Right renal pelvis (tissue), 4 donors: ENCODE results near the gene ACAT2. TPM values are rescaled to one million over a fixed set of nuclear protein-coding genes. Genes with fewer than 3 reads are reported as not detected.
A peak's percentile ranks its signal among the peaks of the same experiment; 100 is the strongest.
"Not testable (repeated sequence)": the region's sequence is repeated elsewhere in the genome, so short reads cannot be mapped to it uniquely, and the experiment has no call there.

Experiments used
- DNase-seq, 4 donors: peaks; one replicate each; pipeline ENCODE4 v3.0.0-alpha.2; 2013; ENCODE audit warnings: low read depth in 4 of 4, low spot score in 3 of 4, missing footprints in 1 of 4
- polyA plus RNA-seq, 4 donors: library from polyadenylated mRNA; unstranded; fragments of 120-200 nt; gene quantifications; one replicate each; pipeline ENCODE4 v1.2.1, GENCODE V29; 2013; ENCODE audit not compliant: insufficient read length in 4 of 4

The ACAT2 gene
- polyA plus RNA-seq, 4 donors, result 44.0 to 56.8 (median 48.8) TPM

DNA sequence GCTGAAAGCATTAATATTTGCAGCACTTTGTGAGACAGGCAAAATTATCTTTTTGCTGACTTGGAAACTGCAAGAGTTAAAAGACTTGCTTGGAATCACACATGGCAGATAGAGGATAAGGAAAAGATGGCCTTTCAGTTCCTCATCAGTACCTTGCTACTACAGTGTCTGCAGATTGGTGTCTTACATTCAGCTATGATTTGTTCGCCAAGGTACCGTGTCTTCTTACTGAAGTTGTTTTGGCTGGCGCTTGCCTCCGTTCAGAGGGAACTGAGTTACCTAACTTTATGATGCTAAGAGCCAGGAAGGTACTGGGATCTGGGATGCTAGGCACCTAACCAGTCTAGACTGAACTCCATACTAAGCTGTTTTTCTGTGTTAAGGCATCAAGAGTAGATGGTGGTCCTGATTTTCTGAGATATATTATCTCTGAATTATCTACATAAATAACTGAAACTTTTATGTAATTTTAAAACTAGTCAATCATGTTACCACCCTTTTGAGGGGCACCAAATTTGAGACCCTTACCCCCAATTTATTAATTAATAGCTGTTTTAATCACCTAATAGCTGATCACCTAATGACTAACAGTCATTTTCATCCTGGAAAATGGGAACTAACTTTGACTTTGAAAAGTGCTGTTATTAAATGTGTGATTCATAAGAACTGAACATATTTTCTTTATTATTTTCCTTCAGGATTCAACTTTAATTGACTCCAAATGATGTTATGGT lies 32.1 kb upstream of the ACAT2 start:
- DNase-seq, result no peak

GRCh38 chr6:159730332-159730676 lies 31.5 kb upstream of the ACAT2 start:
- DNase-seq, result no peak

GRCh38 chr6:159732550-159732949 lies 29.3 kb upstream of the ACAT2 start:
- not testable (repeated sequence) for DNase-seq

- not testable (repeated sequence) for DNase-seq
These were observed 28.4 kb upstream of the ACAT2 start for GRCh38 chr6:159733395-159733794.

DNA sequence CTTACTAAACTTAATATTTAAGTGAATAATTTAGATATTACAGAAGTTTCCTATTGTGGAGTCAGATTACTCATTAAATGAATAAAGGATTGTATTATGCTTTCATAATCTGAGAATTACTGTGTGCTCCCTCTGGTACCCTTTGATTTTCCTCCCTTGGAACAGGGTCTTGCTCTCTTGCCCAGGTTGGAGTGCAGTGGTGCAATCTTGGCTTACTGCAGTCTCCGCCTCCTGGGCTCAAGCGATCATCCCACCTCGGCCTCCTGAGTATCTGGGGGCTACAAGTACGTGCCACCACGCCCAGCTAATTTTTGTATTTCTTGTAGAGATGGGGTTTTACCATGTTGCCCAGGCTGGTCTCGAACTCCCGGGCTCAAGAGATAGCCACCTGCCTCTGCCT lies 24.9 kb upstream of the ACAT2 start:
- DNase-seq, result no peak

DNA sequence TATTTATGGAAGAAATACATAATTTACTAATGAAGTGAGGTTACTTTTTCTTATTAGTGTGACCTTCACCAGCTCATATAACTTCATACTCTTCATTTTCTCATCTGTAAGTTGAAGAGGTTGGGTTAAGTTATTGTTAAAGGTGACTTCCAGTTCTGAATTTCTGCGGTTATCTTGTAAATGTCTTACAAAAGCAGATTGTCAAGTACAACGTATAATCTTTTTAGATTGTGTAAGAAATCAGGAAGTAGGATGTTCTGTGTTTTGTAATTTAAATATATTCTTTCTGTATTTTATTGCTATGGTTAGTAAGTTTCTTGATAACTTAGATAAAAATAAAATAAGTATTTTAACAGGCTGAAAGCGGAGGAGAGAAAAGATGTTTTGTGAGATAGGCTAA lies 22.5 kb upstream of the ACAT2 start:
- DNase-seq, result no peak

GRCh38 chr6:159742165-159742564 lies 19.7 kb upstream of the ACAT2 start:
- no peak for DNase-seq

DNA sequence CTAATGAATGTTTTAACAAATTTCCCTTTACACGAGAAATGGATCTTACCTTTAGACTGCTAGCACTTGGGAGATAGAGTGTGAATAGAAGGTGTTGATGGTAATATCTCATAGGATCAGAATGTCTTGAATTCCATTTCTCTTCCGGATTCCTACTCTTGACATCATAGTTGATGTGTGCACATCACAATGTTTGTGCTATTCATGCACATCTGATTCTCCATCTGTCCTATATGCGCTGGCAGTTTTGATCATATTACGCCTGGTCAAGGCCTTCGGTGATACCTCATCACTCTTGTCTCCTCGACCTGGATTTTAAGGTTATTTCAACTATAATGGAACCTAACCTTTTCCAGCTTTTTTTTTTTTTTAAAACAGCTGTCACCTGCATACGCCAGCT lies 16.8 kb upstream of the ACAT2 start:
- no peak for DNase-seq

DNA sequence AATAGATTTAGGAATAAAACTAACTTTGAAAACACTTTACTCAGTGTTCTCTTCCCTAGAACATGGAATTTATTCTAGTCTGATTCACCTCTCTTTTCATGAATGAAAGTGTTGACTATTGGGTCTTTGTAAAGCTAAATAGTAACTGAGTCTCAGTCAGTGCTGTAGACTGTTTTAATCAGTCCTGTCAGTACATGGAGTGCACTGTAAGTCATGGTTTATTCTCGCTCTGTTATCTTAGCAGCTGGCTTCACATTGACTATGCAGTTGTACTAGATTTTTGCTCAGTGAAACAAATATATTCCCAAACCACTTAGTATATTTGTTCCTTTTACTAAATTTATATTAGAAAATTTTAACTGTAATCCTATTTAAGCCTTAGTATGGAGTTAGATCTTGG lies 15.1 kb upstream of the ACAT2 start:
- no peak for DNase-seq

GRCh38 chr6:159748127-159748526 lies 13.7 kb upstream of the ACAT2 start:
- DNase-seq, result not testable (repeated sequence)

GRCh38 chr6:159751448-159751847 lies 10.4 kb upstream of the ACAT2 start:
- no peak for DNase-seq

DNA sequence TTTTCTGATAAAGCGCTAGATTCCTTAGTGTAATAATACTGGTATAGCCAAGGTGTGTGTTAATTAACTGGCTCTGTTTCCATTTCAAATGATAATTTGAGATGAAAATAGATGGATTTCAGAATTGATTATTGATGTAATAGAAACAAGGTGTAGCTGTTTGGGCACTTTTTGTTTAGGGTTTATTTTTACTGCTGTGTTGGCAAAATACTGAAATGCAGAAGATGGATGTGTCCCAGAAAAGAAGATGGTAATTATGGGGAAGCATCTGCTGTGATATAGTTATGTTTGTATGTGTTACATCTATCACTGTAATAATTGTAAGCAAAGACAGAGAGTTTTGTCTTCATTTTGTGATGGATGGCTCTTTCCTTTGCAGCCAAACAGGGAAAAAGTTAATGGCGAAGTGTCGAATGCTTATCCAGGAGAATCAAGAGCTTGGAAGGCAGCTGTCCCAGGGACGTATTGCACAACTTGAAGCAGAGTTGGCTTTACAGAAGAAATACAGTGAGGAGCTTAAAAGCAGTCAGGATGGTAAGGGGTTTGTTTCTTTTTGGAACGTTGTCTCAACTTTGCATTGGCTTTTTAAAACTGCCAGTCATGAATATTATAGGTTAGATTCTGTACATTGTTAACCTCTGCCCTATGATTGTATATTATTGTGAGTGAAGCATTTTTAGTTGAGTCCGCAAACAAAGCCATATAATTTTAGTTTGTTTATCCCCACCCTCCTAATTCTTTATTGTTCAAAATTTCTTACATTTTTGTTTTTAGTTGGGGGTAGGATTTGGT lies 8.6 kb upstream of the ACAT2 start:
- DNase-seq, result no peak

GRCh38 chr6:159754401-159754800 lies 7.4 kb upstream of the ACAT2 start:
- DNase-seq, result no peak

GRCh38 chr6:159754959-159755914 lies 6.6 kb upstream of the ACAT2 start:
- no peak for DNase-seq

GRCh38 chr6:159756508-159756907 lies 5.3 kb upstream of the ACAT2 start:
- DNase-seq, result no peak

DNA sequence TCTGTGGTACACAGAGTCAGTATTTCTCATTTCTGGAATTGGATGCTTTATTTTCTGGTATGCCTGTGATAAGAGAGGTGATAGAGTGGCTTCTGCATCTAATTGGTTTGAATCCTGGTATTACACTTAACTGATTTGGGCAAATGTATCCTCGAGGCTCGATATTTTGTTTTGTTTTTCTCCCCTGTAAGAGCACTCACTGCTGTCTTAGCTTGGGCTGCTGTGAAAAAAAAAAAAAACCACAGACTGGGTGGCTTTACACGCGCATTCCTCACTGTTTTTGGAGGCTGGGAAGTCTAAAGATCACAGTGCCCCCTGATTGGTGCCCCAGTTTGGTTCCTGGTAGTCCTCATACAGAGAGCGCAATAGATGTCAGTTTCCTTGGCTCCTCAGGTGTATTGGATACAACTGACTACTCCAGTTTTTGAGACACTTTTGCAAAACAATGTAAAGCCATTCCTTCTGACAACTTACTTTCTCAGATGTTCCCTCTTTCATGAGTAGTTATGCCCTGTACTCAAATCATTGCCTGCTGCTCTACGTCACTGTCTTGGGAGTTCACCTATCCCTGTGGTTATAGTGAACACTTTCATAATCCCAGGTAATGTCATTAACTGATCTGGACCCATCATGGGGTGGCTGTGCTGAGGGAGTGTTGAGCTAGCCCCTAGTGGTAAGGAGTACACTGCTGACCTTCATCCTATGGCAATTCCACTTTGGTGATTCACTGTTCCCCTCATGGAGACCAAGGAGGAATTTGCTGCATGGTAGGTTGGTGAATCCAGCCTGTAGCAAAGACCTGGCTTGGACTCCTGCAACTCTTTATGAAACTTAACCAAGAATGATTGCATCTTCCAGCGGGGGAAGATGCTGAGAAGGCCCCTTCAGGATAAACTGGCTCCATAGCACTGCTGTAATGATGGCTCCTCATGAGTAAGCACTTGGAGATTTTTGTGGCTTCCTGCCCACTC lies 3.5 kb upstream of the ACAT2 start:
- no peak for DNase-seq

GRCh38 chr6:159759645-159760044 lies 2.2 kb upstream of the ACAT2 start:
- no peak for DNase-seq

- no peak for DNase-seq
These were observed 1.2 kb upstream of the ACAT2 start for GRCh38 chr6:159760602-159761057.

- peak in 2 of 4 donors; percentile 12 to 32 for DNase-seq
These were observed 544 bp upstream of the ACAT2 start for GRCh38 chr6:159761129-159761872.
